Breast epithelium (tissue), 4 donors: ENCODE measurements around the gene GTPBP2. TPM values are rescaled to one million over a fixed set of nuclear protein-coding genes. Genes with fewer than 3 reads are reported as not detected.
"Not testable (repeated sequence)": the region's sequence is repeated elsewhere in the genome, so short reads cannot be mapped to it uniquely, and the experiment has no call there.

Experiments
- DNase-seq, 2 donors: peaks; one replicate each; pipeline ENCODE4 v3.0.0-alpha.2; 2019; ENCODE audit warnings: low spot score in 2 of 2
- H3K27ac ChIP-seq, 2 donors: fragments of 200-600 bp; sonication (generic) in 1 of 2; one replicate each; pipeline ENCODE4 v1.5.1; 2016 to 2019; ENCODE audit warnings: mild to moderate bottlenecking in 1 of 2
- H3K27me3 ChIP-seq, 2 donors: fragments of 200-600 bp; sonication (generic) in 1 of 2; one replicate each; pipeline versions ENCODE4 v1.5.1 to v1.6.0; 2017 to 2019; ENCODE audit warnings: control low read depth in 1 of 2, mild to moderate bottlenecking in 1 of 2
- H3K36me3 ChIP-seq: fragments of 200-600 bp; one replicate; pipeline ENCODE4 v1.5.1; 2019
- H3K4me1 ChIP-seq, 2 donors: fragments of 200-600 bp; sonication (generic); one replicate each; pipeline ENCODE4 v1.5.1; 2016 to 2019; ENCODE audit warnings: control low read depth in 1 of 2
- H3K4me3 ChIP-seq, 3 donors: fragments of 200-600 bp; sonication (generic); 1 replicate in 2 of 3; 2 replicates in 1 of 3; pipeline ENCODE4 v1.5.1; 2016 to 2019; ENCODE audit warnings: mild to moderate bottlenecking in 3 of 3, moderate library complexity in 2 of 3
- H3K9me3 ChIP-seq, 2 donors: fragments of 200-600 bp; sonication (generic) in 1 of 2; one replicate each; pipeline ENCODE4 v1.5.1; 2016 to 2019; ENCODE audit warnings: control low read depth in 1 of 2
- POLR2A ChIP-seq: fragments of 450-650 bp; IDR thresholded peaks from one replicate; pipeline ENCODE4 v1.6.1; 2016; ENCODE audit warnings: antibody characterized with exemption, mild to moderate bottlenecking, moderate library complexity
- POLR2AphosphoS5 ChIP-seq, 3 donors: sonication (generic); formaldehyde crosslinking; IDR thresholded peaks; one replicate each; pipeline ENCODE4 v1.6.1; 2017; ENCODE audit warnings: antibody characterized with exemption in 3 of 3
- intact Hi-C: fragments of 100-400 bp; cut with DNase I; formaldehyde crosslinking; loops from one replicate; pipeline ENCODE4 v1.15.1; 2023; ENCODE audit warnings: low total_unique reads
- total RNA-seq, 3 donors: library from RNA; depleted of rRNA; stranded (reverse); fragments of >200 nt; gene quantifications; one replicate each; pipeline ENCODE4 v1.1.0, GENCODE V29; 2016
- TF ChIP-seq, protein P1 (sequence below), 3 donors: fragments of 450-650 bp; IDR thresholded peaks; one replicate each; pipeline ENCODE4 v1.5.1; 2016 to 2017; ENCODE audit warnings: antibody characterized with exemption in 3 of 3, mild to moderate bottlenecking in 3 of 3, moderate library complexity in 3 of 3

The GTPBP2 gene
- total RNA-seq, 3 donors from 2014 or later = 41.4 to 58.0 (median 43.6) TPM

DNA sequence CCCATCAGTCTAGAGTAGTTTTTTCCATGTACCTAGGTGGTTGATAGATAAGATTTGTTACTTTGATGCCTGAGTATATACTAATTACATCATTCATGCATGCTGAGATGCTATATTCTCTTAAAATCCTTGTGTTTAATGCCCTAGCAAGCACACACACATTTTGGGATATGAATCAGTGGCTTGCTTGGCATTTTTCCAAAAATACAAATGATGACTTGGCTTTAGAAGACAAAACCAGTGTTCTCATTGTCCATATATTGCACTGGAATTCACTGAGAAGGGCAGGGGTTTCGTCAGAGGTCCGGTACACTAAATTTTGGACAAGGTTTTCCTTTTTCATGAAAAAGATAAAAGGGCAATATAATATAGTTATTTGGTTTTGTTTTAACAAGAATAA lies 24.9 kb downstream of the GTPBP2 start:
- Histone ChIP-seq H3K36me3 (no peaks in the 10 kb centered on the region), H3K4me1 (no peaks in the 10 kb centered on the region), H3K27ac (no peak overlapping the region), H3K9me3 (no peaks in the 10 kb centered on the region), H3K27me3 (no peaks in the 10 kb centered on the region), H3K4me3 (no peak overlapping the region)
- intact Hi-C loops = no loop called here
- DNase-seq = no peak
- TF ChIP-seq POLR2A (no peak), POLR2AphosphoS5 (IDR thresholded peaks at IDR 0.05) (no peak)
- TF ChIP-seq, protein P1, sequence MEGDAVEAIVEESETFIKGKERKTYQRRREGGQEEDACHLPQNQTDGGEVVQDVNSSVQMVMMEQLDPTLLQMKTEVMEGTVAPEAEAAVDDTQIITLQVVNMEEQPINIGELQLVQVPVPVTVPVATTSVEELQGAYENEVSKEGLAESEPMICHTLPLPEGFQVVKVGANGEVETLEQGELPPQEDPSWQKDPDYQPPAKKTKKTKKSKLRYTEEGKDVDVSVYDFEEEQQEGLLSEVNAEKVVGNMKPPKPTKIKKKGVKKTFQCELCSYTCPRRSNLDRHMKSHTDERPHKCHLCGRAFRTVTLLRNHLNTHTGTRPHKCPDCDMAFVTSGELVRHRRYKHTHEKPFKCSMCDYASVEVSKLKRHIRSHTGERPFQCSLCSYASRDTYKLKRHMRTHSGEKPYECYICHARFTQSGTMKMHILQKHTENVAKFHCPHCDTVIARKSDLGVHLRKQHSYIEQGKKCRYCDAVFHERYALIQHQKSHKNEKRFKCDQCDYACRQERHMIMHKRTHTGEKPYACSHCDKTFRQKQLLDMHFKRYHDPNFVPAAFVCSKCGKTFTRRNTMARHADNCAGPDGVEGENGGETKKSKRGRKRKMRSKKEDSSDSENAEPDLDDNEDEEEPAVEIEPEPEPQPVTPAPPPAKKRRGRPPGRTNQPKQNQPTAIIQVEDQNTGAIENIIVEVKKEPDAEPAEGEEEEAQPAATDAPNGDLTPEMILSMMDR (IDR thresholded peaks at IDR 0.05) = no peak

DNA sequence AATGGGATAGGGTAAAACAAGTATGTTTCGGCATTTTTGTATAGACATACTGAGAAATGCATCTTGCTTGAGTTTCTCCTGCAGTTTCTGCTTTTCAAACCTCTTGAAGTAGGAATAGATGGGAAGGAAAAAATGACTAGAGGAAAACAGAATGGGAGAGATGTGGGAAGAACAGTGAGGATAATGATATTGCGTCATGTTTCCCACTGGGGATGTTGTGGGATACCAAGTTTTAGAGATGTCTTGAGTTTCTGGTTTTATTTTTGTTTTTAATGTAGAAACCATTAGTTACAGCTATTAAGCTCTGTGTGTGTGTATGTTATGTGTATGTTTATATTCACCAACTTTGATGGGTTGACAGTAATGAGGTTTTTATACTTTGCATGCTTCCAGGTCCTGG lies 28.5 kb downstream of the GTPBP2 start:
- Histone ChIP-seq H3K27me3 (no peaks in the 10 kb centered on the region), H3K4me1 (no peaks in the 10 kb centered on the region), H3K4me3 (no peak overlapping the region), H3K36me3 (no peaks in the 10 kb centered on the region), H3K27ac (no peak overlapping the region), H3K9me3 (no peaks in the 10 kb centered on the region)
- TF ChIP-seq, protein P1 (IDR thresholded peaks at IDR 0.05) = no peak
- TF ChIP-seq POLR2AphosphoS5 (IDR thresholded peaks at IDR 0.05) (no peak), POLR2A (no peak)
- intact Hi-C loops = no loop called here
- no peak for DNase-seq

DNA sequence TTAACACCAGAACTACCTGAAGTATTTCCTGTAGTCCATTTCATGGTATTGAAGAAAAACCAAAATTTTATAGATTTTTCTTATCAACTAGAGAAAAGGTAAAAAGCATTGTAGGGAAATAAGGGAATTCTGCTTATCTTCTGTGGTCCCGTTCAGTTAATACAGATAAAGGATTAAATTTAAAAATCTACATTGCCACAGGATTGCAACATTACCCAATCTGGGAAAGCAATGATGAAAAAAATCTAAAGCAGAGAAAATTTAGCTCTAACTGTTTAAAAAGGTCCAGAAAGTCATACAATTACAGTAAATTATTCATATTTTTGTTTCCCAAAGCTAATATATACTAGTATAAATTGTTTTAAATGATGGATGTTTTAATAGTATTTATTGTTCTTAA lies 35.1 kb downstream of the GTPBP2 start:
- no peak overlapping the region for H3K27ac ChIP-seq
- TF ChIP-seq, protein P1 (IDR thresholded peaks at IDR 0.05) = no peak
- TF ChIP-seq POLR2AphosphoS5 (IDR thresholded peaks at IDR 0.05) (no peak), POLR2A (no peak)
- DNase-seq = no peak
- no peak overlapping the region for H3K4me3 ChIP-seq
- intact Hi-C loops = loop anchor here (10.0 kb wide), 1 partner anchor 751 kb away; the partner anchor contains the start of gene SPATS1
- H3K9me3 ChIP-seq = no peaks in the 10 kb centered on the region
- no peaks in the 10 kb centered on the region for H3K36me3 ChIP-seq
- no peaks in the 10 kb centered on the region for H3K27me3 ChIP-seq
- no peaks in the 10 kb centered on the region for H3K4me1 ChIP-seq

DNA sequence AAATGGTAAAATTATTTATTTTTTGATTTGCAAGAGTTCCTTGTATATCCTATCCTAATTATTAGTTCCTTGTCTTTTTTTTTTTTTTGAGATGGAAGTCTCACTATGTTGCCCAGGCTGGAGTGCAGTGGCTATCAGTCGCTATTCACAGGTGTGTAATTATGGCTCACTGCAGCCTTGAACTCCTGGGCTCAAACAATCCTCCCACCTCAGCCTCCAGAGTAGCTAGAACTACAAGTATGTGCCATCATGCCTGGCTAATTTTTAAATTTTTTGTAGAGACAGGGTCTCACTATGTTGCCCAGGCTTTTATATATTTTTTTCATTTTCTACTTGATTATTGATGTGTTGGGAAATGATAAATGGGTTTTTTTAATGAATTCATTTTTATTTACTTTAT lies 39.5 kb downstream of the GTPBP2 start:
- intact Hi-C loops, H3K9me3 ChIP-seq, H3K4me1 ChIP-seq, H3K36me3 ChIP-seq, H3K27ac ChIP-seq, DNase-seq, H3K27me3 ChIP-seq, H3K4me3 ChIP-seq: not testable (repeated sequence)

DNA sequence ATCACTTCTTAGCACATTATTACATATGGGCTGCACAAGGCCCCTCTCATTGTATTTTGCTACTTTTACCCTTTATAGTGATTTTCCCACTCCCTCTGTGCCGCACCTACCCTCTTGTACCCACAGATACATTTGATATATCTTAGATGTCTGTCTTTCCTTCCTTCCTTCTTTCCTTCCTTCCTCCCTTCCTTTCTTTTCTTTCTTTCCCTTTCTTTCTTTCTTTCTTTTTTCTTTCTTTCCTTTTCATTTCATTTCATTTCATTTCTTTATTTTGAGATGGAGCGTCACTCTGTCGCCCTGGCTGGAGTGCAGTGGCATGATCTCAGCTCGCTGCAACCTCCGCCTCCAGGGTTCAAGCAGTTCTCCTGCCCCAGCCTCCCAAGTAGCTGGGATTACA lies 40.9 kb downstream of the GTPBP2 start:
- no peaks in the 10 kb centered on the region for H3K36me3 ChIP-seq

More for the DNA sequence above, 40.9 kb downstream of the GTPBP2 start:
- Histone ChIP-seq H3K4me3 (no peak overlapping the region), H3K4me1 (no peaks in the 10 kb centered on the region), H3K27me3 (no peaks in the 10 kb centered on the region), H3K27ac (no peak overlapping the region), H3K9me3 (no peaks in the 10 kb centered on the region)
- TF ChIP-seq, protein P1 (IDR thresholded peaks at IDR 0.05) = no peak
- no peak for TF ChIP-seq POLR2A
- DNase-seq = no peak
- intact Hi-C loops = no loop called here
